ENCODE measurements around the gene FAM24A. TPM values are rescaled to one million over a fixed set of nuclear protein-coding genes. Genes with fewer than 3 reads are reported as not detected.

FAM24A gene
- polyA plus RNA-seq, 2 of the 4 experiments (the other 2 are of a cell fraction): not detected

DNA sequence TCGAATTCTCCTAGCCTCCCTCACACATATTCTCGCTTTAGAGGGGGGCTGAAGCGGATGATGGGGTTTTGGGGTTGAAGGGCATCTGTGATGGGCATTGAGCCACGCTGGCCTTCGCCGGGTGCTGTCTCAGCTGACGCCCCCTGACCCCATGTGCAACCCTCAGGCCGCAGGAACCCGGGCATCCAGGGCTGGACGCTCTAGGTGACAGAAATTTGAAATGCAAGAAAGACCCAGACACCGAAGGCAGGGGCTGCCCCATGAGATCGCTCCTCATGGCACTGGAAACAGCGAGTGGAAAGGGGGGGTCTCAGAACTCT is 44.3 kb downstream of the FAM24A start:
- no peak for FAIRE-seq
- ChIA-PET CTCF (interaction anchor here (1.3 kb wide), 1 partner anchor 12 kb away, joined by 3 read pairs; no protein-coding TSS in a partner anchor), POLR2A (interaction anchor here (1.0 to 1.5 kb wide), 5 partner anchors 8 to 75 kb away, joined by 3 to 12 read pairs (median 3); partner anchors contain the start of gene PSTK)
- Histone ChIP-seq H3K4me1 (peaks cover 18% of the 10 kb centered on the region), H3K9me3 (peaks cover 9% of the 10 kb centered on the region), H3K4me3 (peak overlapping the region; percentile 96), H3K27ac (peak overlapping the region; percentile 55 to 85; a peak in 5 of 6 replicates), H3K4me2 (peak overlapping the region; percentile 95)
- WGBS (ENCODE audit: missing lambda C conversion rate): 63% methylated on average over 13 of the region's 13 CpGs
- no peak for ATAC-seq
- no peak for DNase-seq (ENCODE audit: low read depth in 1 of 2, low spot score in 1 of 2)
- TF ChIP-seq, protein P1, sequence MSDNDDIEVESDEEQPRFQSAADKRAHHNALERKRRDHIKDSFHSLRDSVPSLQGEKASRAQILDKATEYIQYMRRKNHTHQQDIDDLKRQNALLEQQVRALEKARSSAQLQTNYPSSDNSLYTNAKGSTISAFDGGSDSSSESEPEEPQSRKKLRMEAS (IDR thresholded peaks at IDR 0.05): no peak
- TF ChIP-seq USF2 (IDR thresholded peaks at IDR 0.05): no peak
- 0 out of 2 replicates have a peak, but pooled peaks have one; percentile 17 for TF ChIP-seq RNF2 (IDR thresholded peaks at IDR 0.05; ENCODE audit: borderline replicate concordance, low read depth)
- no peak for TF ChIP-seq EP300 (IDR thresholded peaks at IDR 0.05)

GRCh38 chr10:122955892-122956291 is 45.5 kb downstream of the FAM24A start:
- FAIRE-seq (no peak), ATAC-seq (no peak), DNase-seq (ENCODE audit: low read depth in 1 of 2, low spot score in 1 of 2) (no peak)
- Histone ChIP-seq H3K9me3 (peaks cover 9% of the 10 kb centered on the region), H3K4me1 (peaks cover 18% of the 10 kb centered on the region), H3K27ac (no peak overlapping the region), H3K4me2 (no peak overlapping the region), H3K4me3 (no peak overlapping the region)
- ChIA-PET POLR2A (interaction anchor here (1.3 kb wide), 1 partner anchor 25 kb away, joined by 9 read pairs; the partner anchor contains the start of gene PSTK), CTCF (interaction anchor here (1.3 kb wide), 1 partner anchor 11 kb away, joined by 3 read pairs; no protein-coding TSS in a partner anchor)
- TF ChIP-seq RAD21 (conservative IDR thresholded peaks at IDR 0.05 in 1 of 2, IDR thresholded peaks at IDR 0.05 in 1 of 2): no peak
- no peak for TF ChIP-seq RFX5 (IDR thresholded peaks at IDR 0.05)
- TF ChIP-seq CTCF (IDR thresholded peaks at IDR 0.05): no peak
- no peak for TF ChIP-seq MAFK (IDR thresholded peaks at IDR 0.05; ENCODE audit: partially characterized antibody)
- TF ChIP-seq HOXB13 (CRISPR knock-in tag; IDR thresholded peaks at IDR 0.05; ENCODE audit: low read depth): no peak
- no peak for TF ChIP-seq ESRRA (IDR thresholded peaks at IDR 0.05; ENCODE audit: borderline replicate concordance, low read length)
- no peak for TF ChIP-seq BCL3 (IDR thresholded peaks at IDR 0.05)
- no peak for TF ChIP-seq KDM5A (IDR thresholded peaks at IDR 0.05)
- TF ChIP-seq EHF (CRISPR knock-in tag; IDR thresholded peaks at IDR 0.05): no peak
- no peak for TF ChIP-seq NPAS2 (CRISPR knock-in tag; IDR thresholded peaks at IDR 0.05; ENCODE audit: borderline replicate concordance)
- TF ChIP-seq HDAC2 (IDR thresholded peaks at IDR 0.05): no peak
- TF ChIP-seq POLR2A (IDR thresholded peaks at IDR 0.05; ENCODE audit: low read length): no peak
- 70% methylated on average over 1 of the region's 1 CpG for WGBS (ENCODE audit: missing lambda C conversion rate)

GRCh38 chr10:122957474-122957873 is 47.1 kb downstream of the FAM24A start:
- TF ChIP-seq HOXB5 (CRISPR knock-in tag; IDR thresholded peaks at IDR 0.05): no peak
- no peak for TF ChIP-seq ESRRA (IDR thresholded peaks at IDR 0.05; ENCODE audit: borderline replicate concordance, low read length)
- no peak for TF ChIP-seq GATA3 (IDR thresholded peaks at IDR 0.05; ENCODE audit: borderline replicate concordance)
- no peak for TF ChIP-seq MAZ (IDR thresholded peaks at IDR 0.05; ENCODE audit: borderline replicate concordance, low read depth, low read length)
- TF ChIP-seq ZC3H11A (IDR thresholded peaks at IDR 0.05): no peak
- TF ChIP-seq HOXB13 (CRISPR knock-in tag; IDR thresholded peaks at IDR 0.05; ENCODE audit: low read depth): no peak
- no peak for TF ChIP-seq CHD2 (IDR thresholded peaks at IDR 0.05; ENCODE audit: low read length, partially characterized antibody)
- no peak for TF ChIP-seq RFX5 (IDR thresholded peaks at IDR 0.05)
- TF ChIP-seq SMC3 (IDR thresholded peaks at IDR 0.05): no peak
- no peak for TF ChIP-seq EHMT2 (IDR thresholded peaks at IDR 0.05; ENCODE audit: low read depth)
- TF ChIP-seq CBX8 (IDR thresholded peaks at IDR 0.05): no peak
- TF ChIP-seq, protein P2, sequence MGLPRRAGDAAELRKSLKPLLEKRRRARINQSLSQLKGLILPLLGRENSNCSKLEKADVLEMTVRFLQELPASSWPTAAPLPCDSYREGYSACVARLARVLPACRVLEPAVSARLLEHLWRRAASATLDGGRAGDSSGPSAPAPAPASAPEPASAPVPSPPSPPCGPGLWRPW (IDR thresholded peaks at IDR 0.05): no peak
- TF ChIP-seq ZSCAN20 (CRISPR knock-in tag; IDR thresholded peaks at IDR 0.05): no peak
- TF ChIP-seq JUNB (IDR thresholded peaks at IDR 0.05): no peak
- TF ChIP-seq, protein P1 (IDR thresholded peaks at IDR 0.05): no peak
- TF ChIP-seq BCL3 (IDR thresholded peaks at IDR 0.05): no peak
- no peak for TF ChIP-seq HEYL (CRISPR knock-in tag; IDR thresholded peaks at IDR 0.05)
- no peak for TF ChIP-seq KDM1A (IDR thresholded peaks at IDR 0.05; ENCODE audit: low read depth)
- TF ChIP-seq RCOR1 (IDR thresholded peaks at IDR 0.05; ENCODE audit: low read depth, low read length): no peak
- TF ChIP-seq EHF (CRISPR knock-in tag; IDR thresholded peaks at IDR 0.05): no peak
- ChIA-PET POLR2A (interaction anchor here (0.7 kb wide), 1 partner anchor 23 kb away, joined by 3 read pairs; no protein-coding TSS in a partner anchor), CTCF (interaction anchor here (1.1 to 1.3 kb wide), 2 partner anchors 22 to 24 kb away, joined by 3 to 4 read pairs; partner anchors contain the start of gene PSTK)
- no peak overlapping the region for H3K4me3 ChIP-seq
- ATAC-seq: no peak
- no peak for DNase-seq (ENCODE audit: low read depth in 1 of 2, low spot score in 1 of 2)
- 59% methylated on average over 5 of the region's 5 CpGs for WGBS (ENCODE audit: missing lambda C conversion rate)
- H3K4me2 ChIP-seq: no peak overlapping the region
- FAIRE-seq: no peak
- H3K27ac ChIP-seq: no peak overlapping the region
- peaks cover 11% of the 10 kb centered on the region for H3K4me1 ChIP-seq
- H3K9me3 ChIP-seq: peaks cover 9% of the 10 kb centered on the region

Data from A549 (cell line).